Colonic mucosa (tissue), 4 donors: ENCODE measurements around the gene TRPV4. TPM values are rescaled to one million over a fixed set of nuclear protein-coding genes. Genes with fewer than 3 reads are reported as not detected.

Experiments
- DNase-seq: peaks from one replicate; pipeline ENCODE4 v3.0.0-alpha.2; 2020
- H3K27ac ChIP-seq: fragments of 200-600 bp; one replicate; pipeline ENCODE4 v1.8.0; 2021
- H3K27me3 ChIP-seq: fragments of 200-600 bp; one replicate; pipeline ENCODE4 v1.8.0; 2021
- H3K36me3 ChIP-seq: fragments of 200-600 bp; one replicate; pipeline ENCODE4 v1.8.0; 2021
- H3K4me1 ChIP-seq: fragments of 200-600 bp; one replicate; pipeline ENCODE4 v1.8.0; 2021; ENCODE audit warnings: mild to moderate bottlenecking
- H3K4me3 ChIP-seq: fragments of 200-600 bp; one replicate; pipeline ENCODE4 v1.8.0; 2021
- H3K9ac ChIP-seq, 2 donors: one replicate each; pipeline ENCODE4 v1.7.0; 2013; ENCODE audit warnings: control low read depth in 2 of 2, low read depth in 2 of 2, low read length in 2 of 2
- H3K9me3 ChIP-seq: fragments of 200-600 bp; one replicate; pipeline ENCODE4 v1.8.0; 2021
- CTCF ChIP-seq: fragments of 200-600 bp; IDR thresholded peaks from one replicate; pipeline ENCODE4 v1.8.0; 2022; ENCODE audit warnings: antibody characterized with exemption, mild to moderate bottlenecking
- intact Hi-C: fragments of 100-400 bp; cut with DNase I; formaldehyde crosslinking; loops from one replicate; pipeline ENCODE4 v1.14.1; 2022
- total RNA-seq, 2 donors: library from RNA; stranded (reverse); fragmentation: NEBNext Ultra II Directional in 1 of 2; extraction: Animal tissue kit (Norgen Biotek cat#: 25700) in 1 of 2; gene quantifications; one replicate each; pipeline ENCODE4 v1.2.1, GENCODE V29; 2021
- donor health status: healthy.
- donor health status: DM: no; HTN: no; CAD: no.
- donor health status: DM: no; HTN: no; CAD: no.

TRPV4 gene
- total RNA-seq, 2 donors from 2014 or later: 0.10 to 0.32 TPM

DNA sequence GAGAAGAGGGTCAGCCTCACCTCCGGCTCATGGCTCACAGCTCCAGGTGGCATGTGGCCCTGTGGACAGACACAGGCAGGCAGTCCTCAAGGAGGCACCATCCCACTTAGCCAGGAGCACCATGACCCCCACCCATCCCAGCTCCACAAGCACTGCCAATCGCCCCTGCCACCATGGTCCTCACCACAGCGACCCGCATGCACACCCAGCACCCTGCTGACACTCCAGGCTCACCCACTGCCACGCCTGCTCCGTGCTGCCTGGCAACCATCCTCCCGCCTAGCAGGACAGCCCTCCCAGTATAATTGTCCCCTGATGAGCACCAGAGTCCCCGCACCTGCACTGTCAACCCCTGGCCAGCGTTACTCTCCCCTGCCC, 50.9 kb downstream of the TRPV4 start:
- no peaks in the 10 kb centered on the region for H3K9me3 ChIP-seq
- H3K36me3 ChIP-seq: no peaks in the 10 kb centered on the region
- TF ChIP-seq CTCF: no peak
- H3K4me3 ChIP-seq: no peak overlapping the region
- no peaks in the 10 kb centered on the region for H3K4me1 ChIP-seq
- intact Hi-C loops: no loop called here
- no peak overlapping the region for H3K27ac ChIP-seq
- no peak for DNase-seq
- H3K27me3 ChIP-seq: no peaks in the 10 kb centered on the region
- no peak overlapping the region for H3K9ac ChIP-seq

DNA sequence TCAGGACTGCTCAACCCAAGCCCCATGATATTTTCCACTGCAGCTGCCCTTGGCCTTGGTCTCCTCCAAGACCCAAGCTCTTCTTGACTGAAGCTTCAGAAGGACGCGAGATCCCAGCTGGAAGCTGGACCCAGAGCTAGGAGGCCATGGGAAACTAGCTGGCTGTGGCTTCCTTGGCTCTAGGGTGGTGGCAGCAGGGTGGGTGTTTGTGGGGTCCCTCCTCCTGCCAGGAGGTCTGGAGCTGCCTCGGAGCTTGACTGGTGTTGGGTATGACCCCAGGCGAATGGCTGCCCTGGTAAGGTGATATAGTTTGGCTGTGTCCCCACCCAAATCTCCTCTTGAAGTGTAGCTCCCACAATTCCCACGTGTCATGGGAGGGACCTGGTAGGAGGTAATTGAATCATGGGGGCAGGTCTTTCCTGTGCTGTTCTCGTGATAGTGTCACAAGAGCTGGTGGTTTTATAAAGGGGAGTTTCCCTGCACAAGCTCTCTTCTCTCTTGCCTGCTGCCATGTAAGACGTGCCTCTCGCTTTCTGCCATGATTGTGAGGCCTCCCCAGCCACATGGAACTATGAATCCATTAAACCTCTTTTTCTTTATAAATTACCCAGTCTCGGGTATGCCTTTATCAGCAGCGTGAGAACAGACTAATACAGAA, 51.4 kb downstream of the TRPV4 start:
- no peaks in the 10 kb centered on the region for H3K27me3 ChIP-seq
- H3K4me1 ChIP-seq: no peaks in the 10 kb centered on the region
- H3K4me3 ChIP-seq: no peak overlapping the region
- H3K27ac ChIP-seq: no peak overlapping the region
- TF ChIP-seq CTCF: no peak
- DNase-seq: no peak
- intact Hi-C loops: no loop called here
- H3K9me3 ChIP-seq: no peaks in the 10 kb centered on the region
- no peak overlapping the region for H3K9ac ChIP-seq
- no peaks in the 10 kb centered on the region for H3K36me3 ChIP-seq

- TF ChIP-seq CTCF: no peak
- Histone ChIP-seq H3K27ac (no peak overlapping the region), H3K9ac (no peak overlapping the region), H3K36me3 (no peaks in the 10 kb centered on the region), H3K4me3 (no peak overlapping the region), H3K9me3 (no peaks in the 10 kb centered on the region), H3K4me1 (no peaks in the 10 kb centered on the region), H3K27me3 (no peaks in the 10 kb centered on the region)
- DNase-seq: no peak
- intact Hi-C loops: no loop called here
These were observed 53.8 kb downstream of the TRPV4 start for GRCh38 chr12:109779382-109779781.

GRCh38 chr12:109778684-109779083, 54.5 kb downstream of the TRPV4 start:
- Histone ChIP-seq H3K36me3 (no peaks in the 10 kb centered on the region), H3K4me1 (no peaks in the 10 kb centered on the region), H3K9me3 (no peaks in the 10 kb centered on the region), H3K27ac (no peak overlapping the region), H3K9ac (no peak overlapping the region), H3K4me3 (no peak overlapping the region), H3K27me3 (no peaks in the 10 kb centered on the region)
- TF ChIP-seq CTCF: no peak
- no peak for DNase-seq
- intact Hi-C loops: no loop called here

DNA sequence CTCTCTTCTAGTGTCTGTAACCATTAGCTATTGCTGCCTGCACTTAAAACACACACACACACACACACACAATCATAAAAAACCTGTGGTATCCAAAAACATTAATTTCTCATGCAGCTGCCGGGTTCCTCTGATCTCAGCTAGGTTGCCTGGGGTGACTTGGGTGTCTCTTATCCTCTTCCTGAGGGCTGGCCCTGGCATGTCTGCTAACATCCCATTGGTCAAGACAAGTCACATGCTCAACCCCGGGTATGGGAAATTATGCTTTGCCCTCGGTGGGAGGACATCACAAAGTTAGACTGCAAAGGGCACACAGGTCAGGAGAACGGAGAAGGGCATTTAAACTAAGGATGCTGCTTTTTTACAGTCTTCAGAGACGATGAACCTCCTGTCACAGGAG, 55.7 kb downstream of the TRPV4 start:
- no peaks in the 10 kb centered on the region for H3K4me1 ChIP-seq
- intact Hi-C loops: no loop called here
- no peak overlapping the region for H3K27ac ChIP-seq
- no peaks in the 10 kb centered on the region for H3K27me3 ChIP-seq
- no peak overlapping the region for H3K9ac ChIP-seq
- no peaks in the 10 kb centered on the region for H3K9me3 ChIP-seq
- no peaks in the 10 kb centered on the region for H3K36me3 ChIP-seq
- H3K4me3 ChIP-seq: no peak overlapping the region
- peak; percentile 45 for DNase-seq
- no peak for TF ChIP-seq CTCF
